Measurements from ENCODE around the gene LDLRAD1.
"Not testable (repeated sequence)": the region's sequence is repeated elsewhere in the genome, so short reads cannot be mapped to it uniquely, and the experiment has no call there.

- not testable (repeated sequence) for TF ChIP-seq CTCF, POLR2A (IDR thresholded peaks at IDR 0.05)
Measured at GRCh38 chr1:54050435-54050834, 32.4 kb upstream of the LDLRAD1 start.
